Measurements from ENCODE around the gene FPR2. TPM values are rescaled to one million over a fixed set of nuclear protein-coding genes. Genes with fewer than 3 reads are reported as not detected.
A peak's percentile ranks its signal among the peaks of the same experiment; 100 is the strongest.

FPR2 gene
- total RNA-seq, 2 donors from 2014 or later, result 0.30 to 3.9 TPM

DNA sequence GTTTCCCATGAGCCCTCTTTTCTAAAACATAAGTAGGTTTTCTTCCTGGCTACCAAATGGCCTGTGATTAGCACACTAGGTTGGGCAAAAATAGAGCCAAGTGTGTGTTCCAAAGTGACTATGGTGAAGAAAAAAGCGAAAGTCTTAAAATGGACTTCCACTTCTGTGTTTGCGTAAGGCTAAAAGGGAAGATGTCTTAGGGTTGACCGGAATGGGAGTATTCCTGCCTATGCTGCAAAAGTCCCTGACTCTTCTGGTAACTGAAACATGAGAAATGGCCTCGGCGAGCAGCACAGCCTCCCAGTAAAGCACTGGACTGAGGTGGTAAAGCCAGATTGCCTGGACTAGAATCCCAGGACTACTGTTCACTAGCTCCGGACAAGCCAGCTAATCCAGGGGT is 6.9 kb upstream of the FPR2 start:
- H3K9me3 ChIP-seq, result no peaks in the 10 kb centered on the region
- no peaks in the 10 kb centered on the region for H3K4me1 ChIP-seq
- no peak overlapping the region for H3K4me3 ChIP-seq
- DNase-seq (ENCODE audit: low spot score), result no peak
- H3K27me3 ChIP-seq, result no peaks in the 10 kb centered on the region
- H3K36me3 ChIP-seq, result no peaks in the 10 kb centered on the region
- TF ChIP-seq CTCF (IDR thresholded peaks at IDR 0.05), result no peak
- peak overlapping the region in 1 of 2 donors; percentile 3 for H3K27ac ChIP-seq

DNA sequence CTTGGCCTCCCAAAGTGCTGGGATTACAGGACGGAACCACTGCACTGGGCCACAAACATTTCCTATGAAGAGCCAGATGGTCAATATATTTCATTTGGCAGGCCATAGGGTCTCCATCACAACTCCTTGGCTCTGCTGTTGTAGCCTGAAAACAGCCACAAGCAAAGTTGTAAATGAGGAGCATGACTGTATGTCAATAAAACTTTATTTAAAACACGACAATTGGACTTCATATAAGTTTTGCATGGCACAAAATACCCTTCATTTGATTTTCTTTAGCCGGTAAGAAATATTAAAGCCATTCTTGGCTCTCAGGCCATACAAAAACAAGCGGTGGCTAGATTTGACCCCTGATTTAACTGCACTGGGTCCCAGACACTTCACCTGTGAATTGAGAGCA is 6.2 kb upstream of the FPR2 start:
- H3K27me3 ChIP-seq, result no peaks in the 10 kb centered on the region
- H3K36me3 ChIP-seq, result no peaks in the 10 kb centered on the region
- no peak overlapping the region for H3K4me3 ChIP-seq
- DNase-seq (ENCODE audit: low spot score), result no peak
- no peaks in the 10 kb centered on the region for H3K4me1 ChIP-seq
- peak overlapping the region in 1 of 2 donors; percentile 3 for H3K27ac ChIP-seq
- no peaks in the 10 kb centered on the region for H3K9me3 ChIP-seq
- no peak for TF ChIP-seq CTCF (IDR thresholded peaks at IDR 0.05)

- Histone ChIP-seq H3K4me1 (no peaks in the 10 kb centered on the region), H3K36me3 (no peaks in the 10 kb centered on the region), H3K9me3 (no peaks in the 10 kb centered on the region), H3K4me3 (no peak overlapping the region), H3K27ac (no peak overlapping the region), H3K27me3 (no peaks in the 10 kb centered on the region)
- TF ChIP-seq CTCF (IDR thresholded peaks at IDR 0.05), result no peak
- DNase-seq (ENCODE audit: low spot score), result no peak
Observed at GRCh38 chr19:51755571-51755970, 5.4 kb upstream of the FPR2 start.

DNA sequence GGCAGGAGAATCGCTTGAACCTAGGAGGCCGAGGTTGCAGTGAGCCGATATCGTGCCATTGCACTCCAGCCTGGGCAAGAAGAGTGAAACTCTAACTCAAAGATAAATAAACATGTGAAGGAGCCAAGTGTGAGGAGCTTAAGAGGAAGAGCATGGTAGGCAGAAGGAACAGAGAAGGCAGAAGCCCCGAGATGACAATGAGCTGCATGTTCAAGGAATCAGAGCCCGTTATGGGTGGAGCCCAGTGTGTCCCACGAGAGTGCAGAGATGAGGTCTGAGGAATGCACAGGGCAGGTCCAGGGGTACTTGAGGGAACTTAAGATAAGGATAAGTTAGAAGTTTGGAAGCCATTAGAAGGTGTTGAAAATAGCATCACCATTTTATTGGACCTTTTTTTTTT is 716 bp downstream of the FPR2 start:
- TF ChIP-seq CTCF (IDR thresholded peaks at IDR 0.05), result no peak
- Histone ChIP-seq H3K27ac (no peak overlapping the region), H3K4me3 (no peak overlapping the region), H3K4me1 (no peaks in the 10 kb centered on the region), H3K9me3 (no peaks in the 10 kb centered on the region), H3K36me3 (no peaks in the 10 kb centered on the region), H3K27me3 (no peaks in the 10 kb centered on the region)
- DNase-seq (ENCODE audit: low spot score), result no peak

GRCh38 chr19:51765086-51765485 is 4.1 kb downstream of the FPR2 start:
- Histone ChIP-seq H3K9me3 (no peaks in the 10 kb centered on the region), H3K27me3 (no peaks in the 10 kb centered on the region), H3K27ac (no peak overlapping the region), H3K4me1 (no peaks in the 10 kb centered on the region), H3K36me3 (no peaks in the 10 kb centered on the region), H3K4me3 (no peak overlapping the region)
- no peak for TF ChIP-seq CTCF (IDR thresholded peaks at IDR 0.05)
- DNase-seq (ENCODE audit: low spot score), result no peak

- no peak for DNase-seq (ENCODE audit: low spot score)
- no peaks in the 10 kb centered on the region for H3K27me3 ChIP-seq
- H3K4me1 ChIP-seq, result no peaks in the 10 kb centered on the region
- no peak for TF ChIP-seq CTCF (IDR thresholded peaks at IDR 0.05)
- H3K36me3 ChIP-seq, result no peaks in the 10 kb centered on the region
- H3K27ac ChIP-seq, result no peak overlapping the region
- no peak overlapping the region for H3K4me3 ChIP-seq
- no peaks in the 10 kb centered on the region for H3K9me3 ChIP-seq
Observed at GRCh38 chr19:51766461-51766860, 5.5 kb downstream of the FPR2 start.

All from right atrium auricular region (tissue), 2 donors.